GM18502 (cell line): Measurements from ENCODE around the gene IL1RL2.

ENCODE experiments used
- ATAC-seq: cut with Tn5 transposase; IDR thresholded peaks from one replicate; pipeline ENCODE4 v1.9.1; 2021; ENCODE audit warnings: mild to moderate bottlenecking; ENCODE audit not compliant: unreplicated experiment, poor library complexity

IL1RL2 gene

GRCh38 chr2:102190430-102191107 lies 3.7 kb downstream of the IL1RL2 start:
- no peak for ATAC-seq

- no peak for ATAC-seq
Observed at GRCh38 chr2:102191501-102191900, 4.7 kb downstream of the IL1RL2 start.

- no peak for ATAC-seq
Observed at GRCh38 chr2:102193074-102193473, 6.3 kb downstream of the IL1RL2 start.

- no peak for ATAC-seq
Observed at GRCh38 chr2:102194609-102195268, 7.9 kb downstream of the IL1RL2 start.

GRCh38 chr2:102197389-102198137 lies 10.7 kb downstream of the IL1RL2 start:
- ATAC-seq: no peak

GRCh38 chr2:102200539-102200938 lies 13.7 kb downstream of the IL1RL2 start:
- no peak for ATAC-seq

GRCh38 chr2:102204638-102205037 lies 17.8 kb downstream of the IL1RL2 start:
- ATAC-seq: no peak

- no peak for ATAC-seq
Observed at GRCh38 chr2:102206666-102207341, 20.0 kb downstream of the IL1RL2 start.

- no peak for ATAC-seq
Observed at GRCh38 chr2:102208774-102209173, 22.0 kb downstream of the IL1RL2 start.

GRCh38 chr2:102209474-102209873 lies 22.7 kb downstream of the IL1RL2 start:
- no peak for ATAC-seq

GRCh38 chr2:102217032-102217431 lies 30.2 kb downstream of the IL1RL2 start:
- no peak for ATAC-seq

GRCh38 chr2:102224824-102225739 lies 38.3 kb downstream of the IL1RL2 start:
- ATAC-seq: no peak

GRCh38 chr2:102226171-102226570 lies 39.3 kb downstream of the IL1RL2 start:
- no peak for ATAC-seq

GRCh38 chr2:102226612-102227391 lies 40.0 kb downstream of the IL1RL2 start:
- ATAC-seq: no peak

- no peak for ATAC-seq
Observed at GRCh38 chr2:102229141-102229769, 42.4 kb downstream of the IL1RL2 start.

GRCh38 chr2:102230410-102230909 lies 43.6 kb downstream of the IL1RL2 start:
- no peak for ATAC-seq

GRCh38 chr2:102233132-102233884 lies 46.5 kb downstream of the IL1RL2 start:
- no peak for ATAC-seq

- no peak for ATAC-seq
Observed at GRCh38 chr2:102235042-102235473, 48.2 kb downstream of the IL1RL2 start.
